MM.1S (cell line): ENCODE data around the gene CFAP77.
"Not testable (repeated sequence)": the region's sequence is repeated elsewhere in the genome, so short reads cannot be mapped to it uniquely, and the experiment has no call there.

Experiments used
- EZH2 ChIP-seq: fragments of 300-600 bp; sonication (generic); optimal IDR thresholded peaks from 2 replicates; pipeline ENCODE3; 2017; ENCODE audit warnings: low read depth, mild to moderate bottlenecking, antibody characterized with exemption, low read length, mixed read lengths
- EZH2phosphoT487 ChIP-seq: fragments of 300-600 bp; sonication (generic); IDR thresholded peaks from 2 replicates; pipeline ENCODE4 v1.6.1; 2018; ENCODE audit warnings: antibody characterized with exemption, low read length
- TF ChIP-seq, protein P1 (sequence below): fragments of 300-600 bp; sonication (generic); IDR thresholded peaks from 2 replicates; pipeline ENCODE4 v1.5.1; 2016; ENCODE audit warnings: antibody characterized with exemption, low read length, mixed read lengths

- TF ChIP-seq EZH2, EZH2phosphoT487: not testable (repeated sequence)
- TF ChIP-seq, protein P1, sequence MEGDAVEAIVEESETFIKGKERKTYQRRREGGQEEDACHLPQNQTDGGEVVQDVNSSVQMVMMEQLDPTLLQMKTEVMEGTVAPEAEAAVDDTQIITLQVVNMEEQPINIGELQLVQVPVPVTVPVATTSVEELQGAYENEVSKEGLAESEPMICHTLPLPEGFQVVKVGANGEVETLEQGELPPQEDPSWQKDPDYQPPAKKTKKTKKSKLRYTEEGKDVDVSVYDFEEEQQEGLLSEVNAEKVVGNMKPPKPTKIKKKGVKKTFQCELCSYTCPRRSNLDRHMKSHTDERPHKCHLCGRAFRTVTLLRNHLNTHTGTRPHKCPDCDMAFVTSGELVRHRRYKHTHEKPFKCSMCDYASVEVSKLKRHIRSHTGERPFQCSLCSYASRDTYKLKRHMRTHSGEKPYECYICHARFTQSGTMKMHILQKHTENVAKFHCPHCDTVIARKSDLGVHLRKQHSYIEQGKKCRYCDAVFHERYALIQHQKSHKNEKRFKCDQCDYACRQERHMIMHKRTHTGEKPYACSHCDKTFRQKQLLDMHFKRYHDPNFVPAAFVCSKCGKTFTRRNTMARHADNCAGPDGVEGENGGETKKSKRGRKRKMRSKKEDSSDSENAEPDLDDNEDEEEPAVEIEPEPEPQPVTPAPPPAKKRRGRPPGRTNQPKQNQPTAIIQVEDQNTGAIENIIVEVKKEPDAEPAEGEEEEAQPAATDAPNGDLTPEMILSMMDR = not testable (repeated sequence)
Observed at GRCh38 chr9:132377769-132378168, 32.2 kb upstream of the CFAP77 start.
